Uterus (tissue), 4 donors: ENCODE measurements around the gene ANO6. TPM values are rescaled to one million over a fixed set of nuclear protein-coding genes. Genes with fewer than 3 reads are reported as not detected.
A peak's percentile ranks its signal among the peaks of the same experiment; 100 is the strongest.
"Not testable (repeated sequence)": the region's sequence is repeated elsewhere in the genome, so short reads cannot be mapped to it uniquely, and the experiment has no call there.

Experiments used
- DNase-seq, 2 donors: peaks; one replicate each; pipeline ENCODE4 v3.0.0-alpha.2; 2019 to 2020
- H3K27ac ChIP-seq, 2 donors: fragments of 200-600 bp; sonication (generic); 1 replicate in 1 of 2; 2 replicates in 1 of 2; pipeline ENCODE4 v1.5.1; 2016 to 2018
- H3K27me3 ChIP-seq, 2 donors: fragments of 200-600 bp; sonication (generic); one replicate each; pipeline ENCODE4 v1.5.1; 2018 to 2019; ENCODE audit warnings: control low read depth in 1 of 2
- H3K36me3 ChIP-seq, 2 donors: fragments of 200-600 bp; sonication (generic); one replicate each; pipeline ENCODE4 v1.5.1; 2019; ENCODE audit warnings: control low read depth in 1 of 2
- H3K4me1 ChIP-seq, 2 donors: fragments of 200-600 bp; sonication (generic); one replicate each; pipeline ENCODE4 v1.5.1; 2018 to 2019; ENCODE audit warnings: control low read depth in 1 of 2
- H3K4me3 ChIP-seq, 2 donors: fragments of 200-600 bp; sonication (generic); 1 replicate in 1 of 2; 2 replicates in 1 of 2; pipeline ENCODE4 v1.5.1; 2018 to 2019; ENCODE audit warnings: mild to moderate bottlenecking in 1 of 2
- H3K9me3 ChIP-seq, 2 donors: fragments of 200-600 bp; sonication (generic); one replicate each; pipeline ENCODE4 v1.5.1; 2019; ENCODE audit warnings: control low read depth in 1 of 2
- POLR2A ChIP-seq, 2 donors: fragments of 450-650 bp; IDR thresholded peaks; one replicate each; pipeline ENCODE4 v1.6.1; 2016; ENCODE audit warnings: antibody characterized with exemption in 2 of 2, mild to moderate bottlenecking in 1 of 2, moderate library complexity in 1 of 2
- intact Hi-C: fragments of 100-400 bp; cut with DNase I; formaldehyde crosslinking; loops from one replicate; pipeline ENCODE4 v1.15.1; 2023; ENCODE audit warnings: low total_unique reads
- total RNA-seq, 4 donors: library from RNA; depleted of rRNA in 3 of 4; stranded (reverse); fragments of >200 nt in 3 of 4; gene quantifications; one replicate each; pipeline versions ENCODE4 v1.1.0 to v1.2.4, GENCODE V29; 2014 to 2023
- TF ChIP-seq, protein P1 (sequence below), 4 experiments: fragments of 200-600 bp in 2 of 4; fragments of 450-650 bp in 2 of 4; sonication (generic) in 2 of 4; IDR thresholded peaks; one replicate each; pipeline ENCODE4 v1.5.1; 2016 to 2019; ENCODE audit warnings: antibody characterized with exemption in 4 of 4, mild to moderate bottlenecking in 2 of 4, moderate library complexity in 1 of 4
- donor health status: DM: yes; HTN: yes; CAD: no.

ANO6 gene
- total RNA-seq, 4 donors from 2014 or later = 53.8 to 125 (median 75.9) TPM

DNA sequence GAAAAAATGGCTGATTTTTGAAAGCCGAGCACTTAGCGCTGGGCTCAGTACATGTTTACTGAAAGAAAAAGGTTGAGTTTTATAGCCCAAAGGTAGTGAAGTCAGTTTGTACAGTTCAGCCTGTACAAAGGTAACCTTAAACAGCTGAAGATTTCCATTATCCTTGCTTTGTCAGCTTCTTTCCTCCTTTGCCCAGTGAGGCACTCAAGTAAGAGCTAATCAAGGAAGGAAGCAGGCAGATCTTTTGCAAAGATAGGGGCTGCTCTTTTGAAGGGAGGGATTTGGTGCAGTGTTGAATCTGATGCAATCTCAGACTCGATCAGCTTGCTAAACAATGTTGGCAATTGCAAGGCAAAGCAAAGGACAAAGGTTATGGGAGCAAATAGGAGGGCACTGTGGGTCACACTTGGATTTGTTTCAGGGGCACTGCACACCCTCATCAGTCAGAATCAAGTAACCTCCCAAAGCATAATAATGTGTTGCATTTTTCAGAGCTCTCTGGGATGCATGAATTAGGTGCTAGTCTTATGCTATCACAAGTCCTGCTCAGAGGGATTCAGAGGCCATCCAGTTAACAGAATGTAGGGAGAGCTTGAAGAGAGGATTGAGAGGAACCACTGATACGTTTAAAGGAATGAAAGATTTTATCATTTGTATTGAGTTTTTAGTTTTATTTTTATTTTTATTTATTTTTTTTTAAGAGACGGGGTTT, 44.4 kb downstream of the ANO6 start:
- no peak overlapping the region for H3K4me3 ChIP-seq
- DNase-seq = no peak
- no peaks in the 10 kb centered on the region for H3K9me3 ChIP-seq
- TF ChIP-seq POLR2A (IDR thresholded peaks at IDR 0.05) = no peak
- TF ChIP-seq, protein P1, sequence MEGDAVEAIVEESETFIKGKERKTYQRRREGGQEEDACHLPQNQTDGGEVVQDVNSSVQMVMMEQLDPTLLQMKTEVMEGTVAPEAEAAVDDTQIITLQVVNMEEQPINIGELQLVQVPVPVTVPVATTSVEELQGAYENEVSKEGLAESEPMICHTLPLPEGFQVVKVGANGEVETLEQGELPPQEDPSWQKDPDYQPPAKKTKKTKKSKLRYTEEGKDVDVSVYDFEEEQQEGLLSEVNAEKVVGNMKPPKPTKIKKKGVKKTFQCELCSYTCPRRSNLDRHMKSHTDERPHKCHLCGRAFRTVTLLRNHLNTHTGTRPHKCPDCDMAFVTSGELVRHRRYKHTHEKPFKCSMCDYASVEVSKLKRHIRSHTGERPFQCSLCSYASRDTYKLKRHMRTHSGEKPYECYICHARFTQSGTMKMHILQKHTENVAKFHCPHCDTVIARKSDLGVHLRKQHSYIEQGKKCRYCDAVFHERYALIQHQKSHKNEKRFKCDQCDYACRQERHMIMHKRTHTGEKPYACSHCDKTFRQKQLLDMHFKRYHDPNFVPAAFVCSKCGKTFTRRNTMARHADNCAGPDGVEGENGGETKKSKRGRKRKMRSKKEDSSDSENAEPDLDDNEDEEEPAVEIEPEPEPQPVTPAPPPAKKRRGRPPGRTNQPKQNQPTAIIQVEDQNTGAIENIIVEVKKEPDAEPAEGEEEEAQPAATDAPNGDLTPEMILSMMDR (IDR thresholded peaks at IDR 0.05) = no peak
- H3K27me3 ChIP-seq = no peaks in the 10 kb centered on the region
- intact Hi-C loops = no loop called here
- H3K27ac ChIP-seq = no peak overlapping the region
- H3K4me1 ChIP-seq = peaks cover 3 to 4% of the 10 kb centered on the region in 2 donors
- no peaks in the 10 kb centered on the region for H3K36me3 ChIP-seq

DNA sequence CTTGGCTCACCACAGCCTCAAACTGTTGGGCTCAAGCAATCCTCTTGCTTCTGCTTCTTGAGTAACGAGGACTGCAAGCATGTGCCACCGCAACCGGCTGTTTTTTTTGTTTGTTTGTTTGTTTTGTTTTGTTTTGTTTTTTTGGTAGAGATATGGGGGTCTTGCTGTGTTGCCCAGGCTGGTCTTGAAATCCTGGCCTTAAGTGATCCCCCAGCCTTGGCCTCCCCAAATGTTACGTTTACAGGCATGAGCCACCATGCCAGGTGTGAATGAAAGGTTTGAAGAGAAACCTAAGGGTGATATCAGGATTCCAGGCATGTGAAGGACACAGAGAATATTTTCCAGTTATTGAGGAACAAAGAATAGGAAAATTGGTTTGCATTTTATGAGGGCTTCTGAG, 45.0 kb downstream of the ANO6 start:
- Histone ChIP-seq H3K4me3 (no peak overlapping the region), H3K4me1 (peaks cover 3 to 4% of the 10 kb centered on the region in 2 donors), H3K9me3 (no peaks in the 10 kb centered on the region), H3K27ac (no peak overlapping the region), H3K27me3 (no peaks in the 10 kb centered on the region), H3K36me3 (no peaks in the 10 kb centered on the region)
- intact Hi-C loops = no loop called here
- DNase-seq = no peak
- TF ChIP-seq, protein P1 (IDR thresholded peaks at IDR 0.05) = no peak
- no peak for TF ChIP-seq POLR2A (IDR thresholded peaks at IDR 0.05)

DNA sequence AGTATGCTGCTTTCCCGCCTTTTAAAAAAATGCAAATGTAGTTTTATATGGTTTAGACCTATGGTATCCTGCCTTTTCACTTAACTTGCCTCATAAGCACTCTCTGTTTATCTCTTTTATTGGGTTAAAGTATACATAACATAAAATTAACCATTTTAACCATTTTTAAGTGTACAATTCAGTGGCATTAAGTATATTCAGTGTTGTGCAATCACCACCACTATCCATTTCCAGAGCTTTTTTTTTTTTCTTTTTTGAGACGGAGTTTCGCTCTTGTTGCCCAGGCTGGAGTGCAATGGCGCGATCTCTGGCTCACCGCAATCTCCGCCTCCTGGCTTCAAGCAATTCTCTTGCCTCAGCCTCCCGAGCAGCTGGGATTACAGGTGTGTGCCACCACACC, 46.3 kb downstream of the ANO6 start:
- H3K27me3 ChIP-seq, H3K9me3 ChIP-seq, H3K36me3 ChIP-seq, intact Hi-C loops, H3K4me1 ChIP-seq, H3K4me3 ChIP-seq, H3K27ac ChIP-seq, DNase-seq: not testable (repeated sequence)

DNA sequence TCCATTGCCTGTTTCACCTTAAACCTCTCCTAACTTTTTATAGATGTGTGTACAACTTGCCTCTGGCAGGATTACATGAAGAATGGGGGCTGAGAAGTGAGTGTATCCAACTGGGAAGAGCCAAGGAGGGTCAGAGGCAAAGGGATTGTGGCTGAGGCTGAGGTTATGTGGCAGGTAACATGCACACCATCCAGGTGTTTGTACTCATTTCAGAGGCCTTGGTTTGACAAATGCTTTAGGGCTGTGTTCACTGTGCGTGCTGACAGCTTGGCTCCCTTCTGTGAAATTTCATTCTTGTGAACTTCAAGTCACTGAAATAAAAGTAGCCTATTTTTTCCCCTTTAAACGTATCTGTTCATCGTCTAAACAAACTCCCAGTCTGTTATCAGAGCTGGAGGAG, 47.7 kb downstream of the ANO6 start:
- H3K27ac ChIP-seq = peak overlapping the region; percentile 56 to 68
- H3K4me1 ChIP-seq = peaks cover 0 to 3% of the 10 kb centered on the region in 2 donors
- no peaks in the 10 kb centered on the region for H3K36me3 ChIP-seq
- intact Hi-C loops = no loop called here
- DNase-seq = no peak
- no peak overlapping the region for H3K4me3 ChIP-seq
- no peaks in the 10 kb centered on the region for H3K27me3 ChIP-seq
- TF ChIP-seq, protein P1 (IDR thresholded peaks at IDR 0.05) = no peak
- no peak for TF ChIP-seq POLR2A (IDR thresholded peaks at IDR 0.05)
- H3K9me3 ChIP-seq = no peaks in the 10 kb centered on the region

DNA sequence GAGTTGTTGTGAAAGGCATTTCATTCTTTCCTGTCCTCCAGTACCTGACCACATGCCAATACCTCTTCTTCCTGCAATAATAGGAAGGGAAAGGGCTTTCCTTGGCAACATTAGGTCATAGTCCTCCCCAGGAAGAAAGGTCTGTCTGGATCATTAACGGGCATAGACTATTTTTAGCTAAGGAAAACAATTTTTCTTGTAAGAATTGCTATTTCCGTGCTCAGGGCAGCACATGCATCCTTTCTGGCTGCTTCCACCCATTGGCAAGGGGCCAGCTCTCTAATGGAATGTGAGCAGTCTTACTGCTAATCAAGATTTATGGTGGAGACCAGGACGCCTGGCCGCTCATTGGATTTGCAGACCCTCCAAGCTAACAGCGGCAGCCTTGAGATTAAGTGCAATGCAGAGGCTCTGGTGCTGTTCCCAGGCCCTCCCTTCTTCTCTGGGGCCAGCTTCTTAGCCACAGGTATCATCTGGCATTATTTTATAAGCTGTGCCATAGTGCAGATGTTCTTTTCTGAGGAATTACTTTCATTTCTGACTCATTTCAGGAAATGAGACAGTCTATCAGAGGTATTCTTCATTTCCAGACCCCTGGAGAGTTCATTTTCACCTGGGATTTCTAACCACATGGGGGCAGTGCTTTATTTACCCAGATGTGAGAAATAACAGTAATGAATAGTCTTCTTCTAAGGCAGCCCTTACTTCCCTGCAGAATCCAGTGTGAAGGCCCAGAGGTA, 52.9 kb downstream of the ANO6 start:
- Histone ChIP-seq H3K4me3 (no peak overlapping the region), H3K9me3 (no peaks in the 10 kb centered on the region), H3K36me3 (no peaks in the 10 kb centered on the region), H3K4me1 (peaks cover 4 to 7% of the 10 kb centered on the region in 2 donors), H3K27me3 (no peaks in the 10 kb centered on the region), H3K27ac (peak overlapping the region; percentile 65 to 84)
- peak; percentile 76 to 80 for DNase-seq
- TF ChIP-seq, protein P1 (IDR thresholded peaks at IDR 0.05) = peak; percentile 36 to 52 (median 44)
- TF ChIP-seq POLR2A (IDR thresholded peaks at IDR 0.05) = no peak
- intact Hi-C loops = no loop called here
